ENCODE data around the gene TMEFF2. TPM values are rescaled to one million over a fixed set of nuclear protein-coding genes. Genes with fewer than 3 reads are reported as not detected.
"Not testable (repeated sequence)": the region's sequence is repeated elsewhere in the genome, so short reads cannot be mapped to it uniquely, and the experiment has no call there.

Gene TMEFF2
- total RNA-seq, 2 experiments from 2014 or later = not detected

GRCh38 chr2:192148620-192149321 is 46.0 kb downstream of the TMEFF2 start:
- POLR2A ChIA-PET = no interaction called here
- Mint-ChIP-seq H3K27me3 (peaks cover 4% of the 10 kb centered on the region), H3K36me3 (ENCODE audit: low read depth) (no peaks in the 10 kb centered on the region), H3K9me3 (ENCODE audit: low read depth) (no peaks in the 10 kb centered on the region), H3K4me1 (peaks cover 2% of the 10 kb centered on the region), H3K27ac (no peak overlapping the region), H3K4me3 (no peak overlapping the region)
- no peak for DNase-seq
- CTCF ChIA-PET = interaction anchor here (0.8 to 1.5 kb wide), 2 partner anchors 8 to 14 kb away, joined by 3 to 9 read pairs; no protein-coding TSS in a partner anchor
- ATAC-seq = no peak
- intact Hi-C loops (cut with DNase I, micrococcal nuclease) = no loop called here

DNA sequence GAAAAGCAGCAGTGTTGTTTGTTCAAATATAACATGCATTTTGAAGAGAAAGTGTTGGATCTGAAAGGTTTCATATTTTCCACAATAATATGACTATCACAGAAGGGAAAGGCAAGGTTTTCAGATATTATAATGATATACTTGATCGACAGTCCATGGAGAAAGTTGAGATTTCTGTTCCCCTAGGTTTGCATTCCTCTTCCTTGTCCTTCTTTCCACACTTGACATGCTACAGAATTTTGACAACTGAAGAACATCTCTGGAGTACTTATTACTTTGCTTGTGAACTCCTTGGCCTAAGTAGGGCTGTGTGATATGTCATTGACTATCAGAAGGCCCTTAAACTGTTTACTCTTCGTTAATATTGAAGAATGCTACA is 46.5 kb downstream of the TMEFF2 start:
- no peak for DNase-seq
- Mint-ChIP-seq H3K27ac (no peak overlapping the region), H3K36me3 (ENCODE audit: low read depth) (no peaks in the 10 kb centered on the region), H3K27me3 (peaks cover 4% of the 10 kb centered on the region), H3K4me1 (peaks cover 2% of the 10 kb centered on the region), H3K9me3 (ENCODE audit: low read depth) (no peaks in the 10 kb centered on the region), H3K4me3 (no peak overlapping the region)
- POLR2A ChIA-PET = no interaction called here
- CTCF ChIA-PET = interaction anchor here (2.5 kb wide), 1 partner anchor 14 kb away, joined by 10 read pairs; no protein-coding TSS in a partner anchor
- intact Hi-C loops (cut with DNase I, micrococcal nuclease) = no loop called here
- ATAC-seq = no peak

- intact Hi-C loops (cut with DNase I, micrococcal nuclease) = no loop called here
- no peak overlapping the region for H3K27ac Mint-ChIP-seq
- peaks cover 6% of the 10 kb centered on the region for H3K27me3 Mint-ChIP-seq
- no peak overlapping the region for H3K4me3 Mint-ChIP-seq
- DNase-seq (no peak), ATAC-seq (peak; percentile 74)
- ChIA-PET POLR2A (interaction anchor here (0.5 kb wide), 1 partner anchor 89 kb away, joined by 4 read pairs; no protein-coding TSS in a partner anchor), CTCF (interaction anchor here (0.6 to 2.5 kb wide), 2 partner anchors 16 to 928 kb away, joined by 3 to 10 read pairs; no protein-coding TSS in a partner anchor)
- H3K36me3 Mint-ChIP-seq (ENCODE audit: low read depth) = no peaks in the 10 kb centered on the region
- no peaks in the 10 kb centered on the region for H3K9me3 Mint-ChIP-seq (ENCODE audit: low read depth)
- H3K4me1 Mint-ChIP-seq = peaks cover 2% of the 10 kb centered on the region
Observed at GRCh38 chr2:192146069-192147015, 48.4 kb downstream of the TMEFF2 start.

DNA sequence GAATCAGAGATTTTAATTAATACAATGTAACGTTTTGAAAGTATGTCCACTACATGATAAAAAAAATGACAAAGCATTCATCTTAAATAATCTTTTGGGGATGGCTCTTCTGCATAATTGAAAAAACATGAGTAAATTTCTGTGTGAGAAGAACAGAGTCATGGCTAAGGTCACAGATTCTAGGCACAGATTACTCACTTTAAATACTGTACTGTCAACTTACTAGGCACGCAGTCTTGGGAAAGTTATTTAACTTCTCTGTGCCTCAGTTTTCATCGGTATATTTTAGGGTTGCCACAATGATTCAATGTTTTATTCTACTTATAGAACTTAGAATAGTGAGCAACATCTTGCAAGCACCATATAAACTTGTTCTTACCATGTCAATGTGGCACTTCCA is 49.2 kb downstream of the TMEFF2 start:
- H3K4me3 Mint-ChIP-seq = no peak overlapping the region
- peaks cover 2% of the 10 kb centered on the region for H3K4me1 Mint-ChIP-seq
- no peaks in the 10 kb centered on the region for H3K9me3 Mint-ChIP-seq (ENCODE audit: low read depth)
- no peak overlapping the region for H3K27ac Mint-ChIP-seq
- H3K36me3 Mint-ChIP-seq (ENCODE audit: low read depth) = no peaks in the 10 kb centered on the region
- ChIA-PET POLR2A (no interaction called here), CTCF (no interaction called here)
- intact Hi-C loops (cut with DNase I, micrococcal nuclease) = no loop called here
- peaks cover 6% of the 10 kb centered on the region for H3K27me3 Mint-ChIP-seq
- DNase-seq (no peak), ATAC-seq (no peak)

DNA sequence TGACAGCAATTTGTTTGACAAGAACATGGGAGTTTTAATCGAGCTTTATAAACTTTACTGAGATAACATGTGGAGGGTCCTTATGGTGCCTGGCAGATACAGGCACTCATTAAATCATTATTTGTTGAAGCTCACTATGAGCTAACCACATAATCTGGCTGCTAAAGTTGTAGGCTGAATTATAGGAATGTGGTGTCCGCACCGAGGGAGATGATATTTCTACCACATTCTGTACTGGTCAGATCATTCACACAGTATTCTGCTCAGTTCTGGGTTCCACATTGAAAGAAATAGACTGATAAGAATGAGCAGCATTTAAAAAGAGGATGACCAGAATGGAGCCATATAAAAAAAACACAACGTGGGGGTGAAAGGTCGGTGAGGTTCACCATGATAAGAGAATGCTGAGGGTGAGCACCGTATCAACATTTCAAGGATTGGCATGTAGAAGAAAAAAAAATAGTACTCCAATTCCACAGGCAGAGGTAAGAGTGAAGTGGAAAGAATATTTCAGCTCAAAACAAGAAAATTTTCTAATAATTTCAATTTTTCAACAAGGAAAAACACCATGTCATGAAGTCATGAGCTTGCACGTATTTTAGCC is 54.4 kb downstream of the TMEFF2 start:
- Mint-ChIP-seq H3K27ac (no peak overlapping the region), H3K36me3 (ENCODE audit: low read depth) (no peaks in the 10 kb centered on the region), H3K4me3 (no peak overlapping the region), H3K9me3 (ENCODE audit: low read depth) (no peaks in the 10 kb centered on the region), H3K27me3 (peaks cover 12% of the 10 kb centered on the region), H3K4me1 (no peaks in the 10 kb centered on the region)
- intact Hi-C loops (cut with DNase I, micrococcal nuclease) = no loop called here
- ChIA-PET POLR2A (no interaction called here), CTCF (interaction anchor here (0.7 kb wide), 1 partner anchor 9 kb away, joined by 3 read pairs; no protein-coding TSS in a partner anchor)
- no peak for DNase-seq
- ATAC-seq = no peak

- no peak overlapping the region for H3K27ac Mint-ChIP-seq
- ChIA-PET POLR2A (no interaction called here), CTCF (interaction anchor here (2.1 kb wide), 1 partner anchor 22 kb away, joined by 6 read pairs; no protein-coding TSS in a partner anchor)
- no peaks in the 10 kb centered on the region for H3K36me3 Mint-ChIP-seq (ENCODE audit: low read depth)
- DNase-seq = no peak
- H3K4me3 Mint-ChIP-seq = no peak overlapping the region
- no peaks in the 10 kb centered on the region for H3K4me1 Mint-ChIP-seq
- no peak for ATAC-seq
- peaks cover 12% of the 10 kb centered on the region for H3K27me3 Mint-ChIP-seq
- H3K9me3 Mint-ChIP-seq (ENCODE audit: low read depth) = no peaks in the 10 kb centered on the region
- intact Hi-C loops (cut with DNase I, micrococcal nuclease) = no loop called here
Observed at GRCh38 chr2:192139813-192140212, 54.9 kb downstream of the TMEFF2 start.

DNA sequence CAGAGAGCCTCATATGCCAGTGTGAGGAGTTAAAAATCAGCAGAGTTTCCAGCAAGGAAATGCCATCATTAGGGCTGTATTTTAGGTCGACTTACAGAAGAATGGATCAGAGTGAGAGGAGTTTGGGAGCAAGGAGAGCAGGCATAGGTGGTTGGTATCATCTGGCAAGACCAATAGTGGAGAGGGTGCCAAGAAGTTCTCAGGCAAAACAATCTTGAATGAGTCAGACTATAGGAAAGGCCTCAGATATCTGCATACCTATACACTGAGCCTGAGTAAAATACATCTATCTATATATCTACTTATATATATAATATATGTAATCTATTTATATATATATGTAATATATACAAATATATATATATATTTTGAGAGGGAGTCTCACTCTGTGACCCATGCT is 57.3 kb downstream of the TMEFF2 start:
- POLR2A ChIA-PET = no interaction called here
- DNase-seq (no peak), ATAC-seq (no peak)
- Mint-ChIP-seq H3K4me3 (no peak overlapping the region), H3K27ac (no peak overlapping the region), H3K36me3 (ENCODE audit: low read depth) (no peaks in the 10 kb centered on the region), H3K27me3 (peaks cover 8% of the 10 kb centered on the region), H3K4me1 (no peaks in the 10 kb centered on the region), H3K9me3 (ENCODE audit: low read depth) (no peaks in the 10 kb centered on the region)
- CTCF ChIA-PET = no interaction called here
- intact Hi-C loops (cut with DNase I, micrococcal nuclease) = no loop called here

GRCh38 chr2:192132604-192133003 is 62.1 kb downstream of the TMEFF2 start:
- POLR2A ChIA-PET; intact Hi-C loops (cut with DNase I, micrococcal nuclease); H3K27me3 Mint-ChIP-seq; DNase-seq; H3K4me3 Mint-ChIP-seq; H3K27ac Mint-ChIP-seq; CTCF ChIA-PET; H3K36me3 Mint-ChIP-seq (ENCODE audit: low read depth); H3K9me3 Mint-ChIP-seq (ENCODE audit: low read depth); H3K4me1 Mint-ChIP-seq; ATAC-seq: not testable (repeated sequence)

DNA sequence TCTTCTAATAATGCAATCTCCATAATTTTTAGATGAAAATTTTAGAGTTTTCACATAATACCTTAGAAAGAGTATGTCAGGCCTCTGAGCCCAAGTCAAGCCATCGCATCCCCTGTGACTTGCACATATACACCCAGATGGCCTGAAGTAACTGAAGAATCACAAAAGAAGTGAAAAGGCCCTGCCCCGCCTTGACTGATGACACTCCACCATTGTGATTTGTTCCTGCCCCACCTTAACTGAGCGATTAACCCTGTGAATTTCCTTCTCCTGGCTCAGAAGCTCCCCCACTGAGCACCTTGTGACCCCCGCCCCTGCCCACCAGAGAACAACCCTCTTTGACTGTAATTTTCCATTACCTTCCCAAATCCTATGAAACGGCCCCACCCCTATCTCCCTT is 64.4 kb downstream of the TMEFF2 start:
- H3K27me3 Mint-ChIP-seq; H3K36me3 Mint-ChIP-seq (ENCODE audit: low read depth); DNase-seq; H3K4me1 Mint-ChIP-seq; CTCF ChIA-PET; H3K27ac Mint-ChIP-seq; H3K9me3 Mint-ChIP-seq (ENCODE audit: low read depth); intact Hi-C loops (cut with DNase I, micrococcal nuclease); H3K4me3 Mint-ChIP-seq; ATAC-seq; POLR2A ChIA-PET: not testable (repeated sequence)

- H3K27ac Mint-ChIP-seq = no peak overlapping the region
- POLR2A ChIA-PET = no interaction called here
- no peaks in the 10 kb centered on the region for H3K36me3 Mint-ChIP-seq (ENCODE audit: low read depth)
- H3K27me3 Mint-ChIP-seq = peaks cover 3% of the 10 kb centered on the region
- H3K9me3 Mint-ChIP-seq (ENCODE audit: low read depth) = no peaks in the 10 kb centered on the region
- no peak for DNase-seq
- no peak for ATAC-seq
- no peak overlapping the region for H3K4me3 Mint-ChIP-seq
- CTCF ChIA-PET = interaction anchor here (0.6 to 0.7 kb wide), 2 partner anchors 34 to 343 kb away, joined by 3 to 4 read pairs; no protein-coding TSS in a partner anchor
- no peaks in the 10 kb centered on the region for H3K4me1 Mint-ChIP-seq
- intact Hi-C loops (cut with DNase I, micrococcal nuclease) = no loop called here
Observed at GRCh38 chr2:192128655-192129054, 66.1 kb downstream of the TMEFF2 start.

GRCh38 chr2:192127434-192127833 is 67.3 kb downstream of the TMEFF2 start:
- CTCF ChIA-PET = interaction anchor here (0.6 to 1.1 kb wide), 4 partner anchors 35 to 663 kb away, joined by 3 read pairs; no protein-coding TSS in a partner anchor
- intact Hi-C loops (cut with DNase I, micrococcal nuclease) = no loop called here
- no peaks in the 10 kb centered on the region for H3K36me3 Mint-ChIP-seq (ENCODE audit: low read depth)
- DNase-seq (no peak), ATAC-seq (no peak)
- no peaks in the 10 kb centered on the region for H3K4me1 Mint-ChIP-seq
- peaks cover 3% of the 10 kb centered on the region for H3K27me3 Mint-ChIP-seq
- no peaks in the 10 kb centered on the region for H3K9me3 Mint-ChIP-seq (ENCODE audit: low read depth)
- H3K4me3 Mint-ChIP-seq = no peak overlapping the region
- POLR2A ChIA-PET = no interaction called here
- H3K27ac Mint-ChIP-seq = no peak overlapping the region
